ENCODE measurements around the gene GNRHR. TPM values are rescaled to one million over a fixed set of nuclear protein-coding genes. Genes with fewer than 3 reads are reported as not detected.

The GNRHR gene
- total and polyA plus RNA-seq, 12 donors = 0.11 to 187 (median 1.0) TPM; not detected in 8

DNA sequence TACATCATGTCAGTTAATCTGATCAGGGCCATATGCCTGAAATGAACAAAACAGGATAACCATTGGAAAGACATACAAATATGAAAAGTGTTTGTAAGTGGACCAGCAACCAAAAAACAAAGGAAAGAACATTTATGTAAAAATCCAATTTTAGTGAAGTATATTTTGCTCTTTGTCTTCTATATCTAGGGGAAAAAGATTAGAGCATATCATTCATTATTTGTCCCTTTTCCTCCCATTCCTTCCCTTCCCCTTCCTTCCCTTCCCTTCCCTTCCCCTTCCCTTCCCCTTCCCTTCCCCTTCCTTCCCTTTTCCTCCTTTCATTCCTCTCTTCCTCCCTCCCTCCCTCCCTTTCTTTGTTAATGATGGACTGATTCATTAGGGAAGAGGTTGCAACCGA is 1.8 kb upstream of the GNRHR start:
- intact Hi-C loops (cut with DNase I) = no loop called here
- Histone ChIP-seq H3K27me3 (no peaks in the 10 kb centered on the region), H3K4me1 (replicated peaks in 1 of 2) (no peaks in the 10 kb centered on the region), H3K4me3 (no peak overlapping the region), H3K9me3 (replicated peaks in 1 of 3) (no peaks in the 10 kb centered on the region), H3K27ac (no peak overlapping the region), H3K36me3 (replicated peaks in 1 of 2) (no peaks in the 10 kb centered on the region)
- TF ChIP-seq, protein P1, sequence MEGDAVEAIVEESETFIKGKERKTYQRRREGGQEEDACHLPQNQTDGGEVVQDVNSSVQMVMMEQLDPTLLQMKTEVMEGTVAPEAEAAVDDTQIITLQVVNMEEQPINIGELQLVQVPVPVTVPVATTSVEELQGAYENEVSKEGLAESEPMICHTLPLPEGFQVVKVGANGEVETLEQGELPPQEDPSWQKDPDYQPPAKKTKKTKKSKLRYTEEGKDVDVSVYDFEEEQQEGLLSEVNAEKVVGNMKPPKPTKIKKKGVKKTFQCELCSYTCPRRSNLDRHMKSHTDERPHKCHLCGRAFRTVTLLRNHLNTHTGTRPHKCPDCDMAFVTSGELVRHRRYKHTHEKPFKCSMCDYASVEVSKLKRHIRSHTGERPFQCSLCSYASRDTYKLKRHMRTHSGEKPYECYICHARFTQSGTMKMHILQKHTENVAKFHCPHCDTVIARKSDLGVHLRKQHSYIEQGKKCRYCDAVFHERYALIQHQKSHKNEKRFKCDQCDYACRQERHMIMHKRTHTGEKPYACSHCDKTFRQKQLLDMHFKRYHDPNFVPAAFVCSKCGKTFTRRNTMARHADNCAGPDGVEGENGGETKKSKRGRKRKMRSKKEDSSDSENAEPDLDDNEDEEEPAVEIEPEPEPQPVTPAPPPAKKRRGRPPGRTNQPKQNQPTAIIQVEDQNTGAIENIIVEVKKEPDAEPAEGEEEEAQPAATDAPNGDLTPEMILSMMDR (IDR thresholded peaks at IDR 0.05) = no peak
- no peak for TF ChIP-seq POLR2A (IDR thresholded peaks at IDR 0.05)
- DNase-seq = no peak
- 80 to 95% (median 88%) methylated on average over 1 of the region's 1 CpG for WGBS, 4 donors

DNA sequence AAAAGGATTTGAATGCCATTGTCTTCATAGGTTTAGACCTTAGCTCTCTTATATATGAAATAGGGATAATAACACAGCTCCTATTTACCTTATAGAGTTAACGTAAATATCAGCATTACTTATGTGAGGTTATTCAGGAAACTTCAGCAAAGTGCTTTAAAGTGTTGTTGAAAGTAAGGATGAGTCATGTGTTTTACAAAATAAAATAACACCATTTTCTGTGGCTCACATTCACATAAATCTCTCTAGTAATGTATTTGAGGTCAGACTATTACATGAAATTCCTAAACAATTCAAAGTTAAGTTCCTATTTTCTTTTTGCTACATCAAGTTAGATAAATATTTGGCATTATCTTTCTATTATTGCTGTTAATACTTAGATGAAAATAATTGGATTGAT is 2.9 kb downstream of the GNRHR start:
- DNase-seq = no peak
- Histone ChIP-seq H3K4me1 (replicated peaks in 1 of 2) (peaks cover 0 to 14% of the 10 kb centered on the region in 2 donors), H3K27me3 (no peaks in the 10 kb centered on the region), H3K36me3 (replicated peaks in 1 of 2) (no peaks in the 10 kb centered on the region), H3K27ac (no peak overlapping the region), H3K9me3 (replicated peaks in 1 of 3) (no peaks in the 10 kb centered on the region), H3K4me3 (no peak overlapping the region)
- no peak for TF ChIP-seq POLR2A (IDR thresholded peaks at IDR 0.05)
- TF ChIP-seq, protein P1 (IDR thresholded peaks at IDR 0.05) = no peak
- intact Hi-C loops (cut with DNase I) = no loop called here
- 32 to 49% (median 36%) methylated on average over 1 of the region's 1 CpG for WGBS, 4 donors

DNA sequence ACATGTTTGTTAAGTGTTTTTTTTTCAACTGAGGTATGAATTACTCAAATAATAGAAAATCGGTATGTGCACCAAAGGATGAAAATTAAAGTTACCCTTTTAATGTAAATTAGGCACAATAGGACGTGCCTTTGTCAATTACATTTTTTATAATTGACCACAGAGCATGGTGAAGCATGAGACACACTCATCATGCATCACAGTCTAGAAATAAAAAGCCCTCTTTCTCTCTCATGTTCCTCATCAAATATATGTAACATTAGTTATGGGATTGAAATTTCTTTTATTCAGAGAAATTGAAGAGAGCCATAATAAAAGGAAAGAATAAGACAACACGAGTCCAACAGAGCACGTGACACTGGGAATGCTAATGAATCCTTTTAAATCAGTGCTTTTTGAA is 3.5 kb downstream of the GNRHR start:
- no peaks in the 10 kb centered on the region for H3K27me3 ChIP-seq
- no peak overlapping the region for H3K4me3 ChIP-seq
- H3K4me1 ChIP-seq (replicated peaks in 1 of 2) = peaks cover 0 to 14% of the 10 kb centered on the region in 2 donors
- DNase-seq = no peak
- WGBS, 4 donors = 76 to 89% (median 81%) methylated on average over 4 of the region's 4 CpGs
- TF ChIP-seq, protein P1 (IDR thresholded peaks at IDR 0.05) = no peak
- TF ChIP-seq POLR2A (IDR thresholded peaks at IDR 0.05) = no peak
- no peaks in the 10 kb centered on the region for H3K36me3 ChIP-seq (replicated peaks in 1 of 2)
- intact Hi-C loops (cut with DNase I) = no loop called here
- H3K27ac ChIP-seq = no peak overlapping the region
- no peaks in the 10 kb centered on the region for H3K9me3 ChIP-seq (replicated peaks in 1 of 3)

DNA sequence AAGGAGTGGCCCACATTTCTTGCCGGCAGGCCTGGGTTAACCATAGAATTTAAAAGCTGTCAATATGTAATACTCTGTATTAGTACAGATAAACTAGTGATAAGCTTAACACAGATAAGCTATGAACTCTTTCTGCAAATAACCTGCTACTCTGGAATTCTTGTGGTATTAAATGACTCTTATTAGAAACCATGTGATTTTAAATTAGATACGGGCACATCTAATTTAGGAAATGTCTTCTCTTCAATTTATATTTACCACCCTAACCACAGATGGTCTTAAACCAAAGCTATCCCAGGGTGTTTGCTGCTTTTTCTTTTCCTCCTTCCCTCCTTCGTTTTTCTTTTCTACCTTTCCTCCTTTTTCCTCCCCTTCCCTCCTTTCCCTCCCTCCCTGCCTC is 4.9 kb downstream of the GNRHR start:
- peaks cover 0 to 14% of the 10 kb centered on the region in 2 donors for H3K4me1 ChIP-seq (replicated peaks in 1 of 2)
- 65 to 69% (median 68%) methylated on average over 3 of the region's 3 CpGs for WGBS, 4 donors

More for the DNA sequence above, 4.9 kb downstream of the GNRHR start:
- Histone ChIP-seq H3K36me3 (replicated peaks in 1 of 2) (no peaks in the 10 kb centered on the region), H3K27ac (no peak overlapping the region), H3K4me3 (no peak overlapping the region), H3K9me3 (replicated peaks in 1 of 3) (no peaks in the 10 kb centered on the region), H3K27me3 (no peaks in the 10 kb centered on the region)
- TF ChIP-seq POLR2A (IDR thresholded peaks at IDR 0.05) = no peak
- TF ChIP-seq, protein P1 (IDR thresholded peaks at IDR 0.05) = no peak
- no peak for DNase-seq
- intact Hi-C loops (cut with DNase I) = no loop called here
